GM12865 (cell line): ENCODE results near the gene TBX18.

Experiments
- DNase-seq: peaks from one replicate; pipeline ENCODE4 v3.0.0; 2010; ENCODE audit warnings: low read depth
- H3K4me3 ChIP-seq: 2 replicates; pipeline ENCODE4 v1.5.1; 2011; ENCODE audit warnings: mild to moderate bottlenecking, low read depth, low read length, control low read depth
- TF ChIP-seq, protein P1 (sequence below): IDR thresholded peaks from 2 replicates; pipeline ENCODE4 v1.5.1; 2011; ENCODE audit warnings: low read length, control low read depth, low read depth, inconsistent platforms; ENCODE audit not compliant: insufficient read depth; ENCODE audit errors: missing control alignments

Gene TBX18

DNA sequence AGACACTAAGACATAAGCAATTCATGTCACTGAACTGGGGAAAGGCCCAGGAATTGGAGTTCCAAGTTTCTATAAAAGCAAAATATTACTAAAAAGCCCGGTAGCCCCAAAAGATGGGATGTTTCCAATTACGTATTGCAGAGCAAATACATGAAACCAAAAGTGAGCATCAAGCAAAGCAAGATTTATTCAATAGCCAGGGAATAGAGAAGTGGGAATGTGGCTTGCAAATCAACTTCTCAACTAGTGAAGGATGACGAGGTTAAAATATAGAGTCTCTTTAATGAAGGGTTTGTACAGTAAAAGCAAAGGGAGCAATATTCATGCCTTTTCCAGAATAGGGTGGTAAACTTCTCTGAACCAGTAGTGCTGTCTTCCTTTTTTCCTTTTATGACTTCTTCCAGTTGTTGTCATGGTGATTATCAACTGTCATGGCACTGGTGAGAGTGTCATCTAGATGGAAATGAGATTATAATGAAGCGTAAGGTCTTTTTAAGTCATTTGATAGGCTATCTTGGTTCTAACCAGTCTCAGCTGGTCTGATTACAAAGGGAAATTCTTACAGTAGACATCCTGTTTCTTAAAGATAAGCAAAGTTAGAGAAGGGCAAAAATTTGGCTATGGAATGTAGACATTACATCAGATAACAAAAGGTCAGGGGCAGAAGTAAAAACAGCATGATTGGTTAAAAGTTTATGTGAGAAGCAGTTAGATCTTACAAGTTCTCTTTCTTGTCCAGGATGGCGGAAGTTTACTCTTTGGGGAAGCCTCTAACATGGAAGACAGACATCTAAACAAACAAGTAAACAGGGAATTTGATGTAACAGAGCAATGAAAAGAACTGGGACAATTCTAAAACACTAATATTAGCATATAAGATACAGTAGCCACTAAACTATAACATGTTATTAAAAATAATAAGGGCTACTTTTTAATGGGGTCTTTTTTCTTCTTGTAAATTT is 96.9 kb downstream of the TBX18 start:
- TF ChIP-seq, protein P1, sequence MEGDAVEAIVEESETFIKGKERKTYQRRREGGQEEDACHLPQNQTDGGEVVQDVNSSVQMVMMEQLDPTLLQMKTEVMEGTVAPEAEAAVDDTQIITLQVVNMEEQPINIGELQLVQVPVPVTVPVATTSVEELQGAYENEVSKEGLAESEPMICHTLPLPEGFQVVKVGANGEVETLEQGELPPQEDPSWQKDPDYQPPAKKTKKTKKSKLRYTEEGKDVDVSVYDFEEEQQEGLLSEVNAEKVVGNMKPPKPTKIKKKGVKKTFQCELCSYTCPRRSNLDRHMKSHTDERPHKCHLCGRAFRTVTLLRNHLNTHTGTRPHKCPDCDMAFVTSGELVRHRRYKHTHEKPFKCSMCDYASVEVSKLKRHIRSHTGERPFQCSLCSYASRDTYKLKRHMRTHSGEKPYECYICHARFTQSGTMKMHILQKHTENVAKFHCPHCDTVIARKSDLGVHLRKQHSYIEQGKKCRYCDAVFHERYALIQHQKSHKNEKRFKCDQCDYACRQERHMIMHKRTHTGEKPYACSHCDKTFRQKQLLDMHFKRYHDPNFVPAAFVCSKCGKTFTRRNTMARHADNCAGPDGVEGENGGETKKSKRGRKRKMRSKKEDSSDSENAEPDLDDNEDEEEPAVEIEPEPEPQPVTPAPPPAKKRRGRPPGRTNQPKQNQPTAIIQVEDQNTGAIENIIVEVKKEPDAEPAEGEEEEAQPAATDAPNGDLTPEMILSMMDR: no peak
- H3K4me3 ChIP-seq: no peak overlapping the region
- no peak for DNase-seq

DNA sequence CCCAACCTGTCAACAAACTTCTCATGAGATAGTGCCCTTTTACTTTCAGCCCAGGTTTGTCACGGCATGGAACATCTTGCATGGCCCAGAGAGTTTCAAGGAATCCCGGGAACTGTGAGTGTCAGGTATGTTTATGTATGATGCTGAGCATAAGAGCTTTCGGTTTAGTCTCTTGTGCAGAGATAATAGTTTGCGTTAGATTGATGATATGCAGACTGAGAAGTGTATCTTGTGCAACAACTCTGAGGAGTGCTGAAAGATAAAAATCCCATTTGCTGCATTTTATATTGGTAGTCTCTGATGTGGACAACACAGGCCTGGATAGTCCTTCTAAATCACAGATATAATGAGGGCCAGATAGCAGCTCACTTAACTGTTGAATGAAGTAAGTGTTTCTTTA is 99.0 kb downstream of the TBX18 start:
- TF ChIP-seq, protein P1: no peak
- DNase-seq: no peak
- H3K4me3 ChIP-seq: no peak overlapping the region

DNA sequence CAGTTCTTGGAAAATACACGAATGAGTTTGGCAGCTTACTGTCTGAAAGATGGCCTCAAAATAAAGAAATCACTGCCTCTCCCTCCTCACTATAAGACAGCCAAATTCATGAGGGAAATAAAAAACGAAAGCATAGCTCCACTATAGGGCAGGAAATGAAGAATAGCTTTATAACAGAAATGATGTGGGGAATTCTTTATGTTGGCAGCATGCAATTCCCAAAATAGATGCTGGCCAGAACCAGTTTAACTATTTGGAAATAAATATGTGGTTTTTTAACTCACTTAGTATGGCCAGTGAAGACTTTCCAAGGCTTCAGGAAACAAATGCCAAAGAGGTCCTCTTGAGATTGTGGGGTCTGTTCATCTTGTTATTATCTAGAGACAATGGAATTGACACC is 100.5 kb downstream of the TBX18 start:
- TF ChIP-seq, protein P1: no peak
- no peak for DNase-seq
- H3K4me3 ChIP-seq: no peak overlapping the region

DNA sequence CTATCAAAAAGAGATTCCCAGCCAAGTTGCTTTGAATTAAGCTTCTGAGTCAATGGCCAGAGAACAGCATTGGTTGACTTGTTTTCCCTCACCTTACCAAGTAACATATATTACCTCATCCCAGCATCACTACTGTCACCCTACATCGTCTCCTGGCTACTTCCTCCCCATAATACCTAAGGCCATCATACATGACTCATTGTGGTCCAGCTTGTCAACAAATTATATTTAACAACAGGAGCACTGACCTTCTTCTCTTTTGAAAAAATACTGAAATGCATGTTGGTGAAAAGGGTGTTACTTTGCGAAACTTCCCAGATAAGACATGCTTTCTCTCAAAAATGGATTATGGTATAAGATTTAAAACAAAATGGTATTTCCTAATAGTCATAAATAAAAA is 106.9 kb downstream of the TBX18 start:
- no peak for DNase-seq
- TF ChIP-seq, protein P1: no peak
- no peak overlapping the region for H3K4me3 ChIP-seq

DNA sequence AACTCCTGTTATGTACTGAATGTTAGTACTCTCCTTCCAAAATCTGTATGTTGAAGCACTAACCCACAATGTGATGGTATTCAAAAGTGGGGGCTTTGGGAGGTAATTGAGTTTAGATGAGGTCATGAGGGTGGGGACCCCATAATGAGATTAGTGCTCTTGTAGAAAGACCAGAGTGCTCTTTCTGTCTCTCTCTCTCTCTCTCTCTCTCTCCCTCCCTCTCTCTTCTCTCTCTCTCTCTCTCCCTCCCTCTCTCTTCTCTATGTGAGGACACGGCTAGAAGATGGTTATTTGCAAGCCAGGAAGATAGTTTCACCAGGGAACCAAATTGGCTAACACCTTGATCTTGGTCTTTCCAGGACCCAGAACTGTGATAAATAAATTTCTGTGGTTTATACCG is 107.4 kb downstream of the TBX18 start:
- no peak for DNase-seq
- H3K4me3 ChIP-seq: no peak overlapping the region
- TF ChIP-seq, protein P1: no peak

DNA sequence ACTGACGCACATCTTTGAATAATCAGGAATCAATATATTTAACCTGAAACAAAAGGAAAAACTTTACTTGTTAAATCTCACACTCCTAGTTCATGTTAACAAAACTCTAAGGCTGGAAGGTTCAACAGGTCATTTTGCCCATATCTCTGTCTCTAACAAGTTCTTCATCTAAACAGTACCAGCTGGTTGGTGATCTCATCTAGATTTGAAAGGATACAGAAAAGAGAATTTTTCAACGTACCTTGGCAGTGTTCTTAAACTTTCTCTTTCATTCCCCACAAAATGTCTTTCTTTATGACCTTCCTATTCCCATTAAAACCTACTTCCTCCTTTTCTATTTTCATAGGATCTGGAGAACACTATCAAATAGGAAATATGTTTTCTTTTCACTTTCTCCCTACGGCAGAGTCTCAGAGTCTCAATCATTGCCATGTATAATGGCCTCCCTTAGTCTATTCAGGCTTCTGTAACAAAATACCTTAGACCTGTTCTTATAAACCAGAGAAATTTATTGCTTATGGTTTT is 111.3 kb downstream of the TBX18 start:
- H3K4me3 ChIP-seq: no peak overlapping the region
- TF ChIP-seq, protein P1: no peak
- DNase-seq: no peak
